Femur (tissue), 1 donor: ENCODE data around the gene EML1.

Source experiments
- DNase-seq: peaks from one replicate; pipeline ENCODE4 v3.0.0-alpha.2; 2017

EML1 gene

DNA sequence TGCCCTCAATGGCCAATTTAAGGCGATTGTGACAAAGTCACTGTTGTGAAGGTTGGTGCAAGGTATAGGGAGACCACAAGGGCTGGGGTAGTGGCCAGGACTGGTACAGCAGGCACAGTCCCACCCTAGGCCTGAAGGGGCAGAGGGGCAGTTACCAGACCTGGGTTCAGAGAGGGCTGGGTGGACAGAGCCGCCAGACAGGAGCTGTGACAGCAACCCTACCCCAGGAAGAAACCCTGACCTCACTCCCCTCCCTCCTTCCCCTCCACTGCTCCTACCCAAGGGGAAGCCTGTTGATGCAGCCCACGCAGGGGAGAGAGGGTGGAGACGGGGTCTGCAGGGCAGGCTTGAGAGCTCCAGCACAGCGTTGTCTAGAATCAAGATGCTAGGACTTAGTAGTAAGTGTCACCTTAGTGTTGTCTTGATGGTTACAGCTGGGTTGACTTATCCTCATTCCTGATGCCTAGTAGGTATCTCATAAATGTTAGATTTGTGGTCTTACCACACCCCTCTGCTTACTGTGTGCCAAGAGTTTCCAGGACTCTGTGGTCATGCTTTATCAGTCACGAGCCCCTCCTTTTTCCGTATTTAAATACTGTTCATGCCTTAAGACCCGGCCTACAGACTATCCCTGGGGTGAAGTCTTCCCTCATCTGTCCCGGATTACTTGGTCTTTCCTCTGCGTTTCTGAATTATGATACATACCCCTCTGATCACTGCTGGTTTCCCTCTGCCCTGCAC, 14.4 kb downstream of the EML1 start:
- DNase-seq, result no peak

DNA sequence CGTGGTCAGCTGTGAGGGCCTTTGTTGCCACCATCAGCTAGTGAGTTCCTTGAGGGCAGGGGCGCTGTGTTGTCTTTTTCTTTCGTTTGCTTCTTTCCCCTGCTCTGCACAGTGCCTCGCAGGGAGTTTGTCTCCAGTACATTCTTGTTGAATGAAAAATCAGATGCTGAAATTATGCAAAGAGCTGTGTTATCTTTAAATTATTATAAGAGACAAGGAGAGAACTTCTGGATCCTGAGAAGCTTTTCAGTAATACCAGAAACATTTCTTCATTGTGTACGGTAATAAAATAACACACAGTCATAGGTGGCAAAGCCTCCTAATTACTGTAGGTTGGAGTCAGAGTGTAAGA, 14.9 kb downstream of the EML1 start:
- DNase-seq, result no peak

DNA sequence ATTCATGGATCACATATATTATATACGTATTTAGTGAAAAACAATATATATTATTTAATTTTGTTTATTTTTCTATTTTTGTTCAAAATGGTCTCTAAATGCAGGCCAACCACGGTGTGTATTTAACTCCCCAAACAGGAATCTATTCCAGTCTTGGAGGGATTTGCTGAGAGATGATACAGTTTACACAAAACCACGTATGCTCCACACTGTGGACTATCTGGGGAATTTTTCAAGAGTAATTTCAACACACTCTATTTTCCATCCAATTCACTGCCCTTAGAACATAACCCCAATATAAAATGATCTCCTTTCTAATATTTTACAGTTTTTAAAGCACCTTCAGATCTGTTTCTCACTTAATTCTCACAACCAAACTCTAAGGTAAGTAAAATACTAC, 15.3 kb downstream of the EML1 start:
- no peak for DNase-seq

DNA sequence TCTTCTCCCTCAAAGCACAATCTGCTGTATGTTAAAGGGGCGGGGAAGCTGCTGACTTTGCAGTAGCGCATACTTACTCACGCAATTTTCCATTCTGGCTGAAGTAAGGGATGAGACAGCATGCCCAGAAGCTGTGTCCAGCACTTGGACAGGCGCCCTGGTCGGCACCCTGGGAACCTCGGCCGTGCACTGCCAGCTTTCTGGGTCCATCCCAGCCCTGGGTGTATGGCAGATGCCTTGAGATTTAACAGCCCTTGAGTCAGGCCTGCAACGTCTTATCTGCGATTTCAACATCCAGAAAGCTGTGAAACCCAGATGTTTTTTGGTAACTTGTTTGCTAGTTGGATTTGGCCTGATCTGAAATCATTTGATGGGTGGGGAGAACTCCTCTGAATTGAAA, 16.1 kb downstream of the EML1 start:
- peak; percentile 69 for DNase-seq

DNA sequence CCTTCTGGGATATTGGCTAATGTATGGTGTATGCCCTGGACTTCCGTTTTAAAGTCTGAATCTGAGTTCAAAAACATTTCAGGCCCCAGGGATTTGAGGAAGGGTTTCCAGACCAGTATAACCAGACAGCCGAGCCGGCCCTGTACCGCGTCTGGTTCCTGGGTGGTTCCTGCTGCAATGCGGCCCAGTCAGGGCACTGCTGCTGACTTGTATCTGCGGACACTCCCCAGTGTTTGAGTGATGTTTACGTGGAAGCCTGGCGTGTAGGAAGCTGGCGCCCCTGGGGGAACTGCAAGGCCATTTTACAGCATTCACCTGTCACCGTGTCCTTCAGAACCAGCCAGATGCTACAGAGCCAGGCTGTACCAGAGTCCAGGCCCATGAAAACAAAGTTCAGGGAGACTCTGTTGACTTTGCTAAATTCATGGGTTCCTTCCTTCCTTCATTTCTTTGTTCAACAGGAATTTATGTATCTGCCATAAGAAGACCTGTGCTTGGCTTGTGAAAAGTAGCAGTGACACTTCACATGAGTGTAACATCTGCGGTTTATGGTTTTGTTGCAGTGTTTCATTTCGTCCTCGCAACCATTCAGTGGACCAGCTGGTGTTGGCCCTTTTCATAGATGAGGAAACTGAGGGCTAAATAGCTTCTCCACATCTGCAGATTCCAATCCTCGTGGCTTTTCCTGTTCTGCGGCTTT, 16.8 kb downstream of the EML1 start:
- DNase-seq, result no peak

DNA sequence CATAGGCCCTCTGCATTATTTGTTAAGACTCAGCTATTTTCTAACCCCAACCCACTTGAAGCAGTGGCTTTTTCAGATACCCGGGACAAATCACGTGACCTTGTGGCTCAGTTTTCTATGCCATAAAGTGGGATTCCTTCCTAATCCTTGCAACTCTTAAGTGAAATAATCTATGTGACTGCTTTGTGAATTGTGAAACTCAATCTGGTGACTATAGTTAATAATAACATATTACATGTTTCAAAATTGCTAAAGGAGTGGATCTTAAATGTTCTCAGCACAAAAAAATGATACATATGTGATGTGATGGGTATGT, 17.3 kb downstream of the EML1 start:
- DNase-seq, result no peak

DNA sequence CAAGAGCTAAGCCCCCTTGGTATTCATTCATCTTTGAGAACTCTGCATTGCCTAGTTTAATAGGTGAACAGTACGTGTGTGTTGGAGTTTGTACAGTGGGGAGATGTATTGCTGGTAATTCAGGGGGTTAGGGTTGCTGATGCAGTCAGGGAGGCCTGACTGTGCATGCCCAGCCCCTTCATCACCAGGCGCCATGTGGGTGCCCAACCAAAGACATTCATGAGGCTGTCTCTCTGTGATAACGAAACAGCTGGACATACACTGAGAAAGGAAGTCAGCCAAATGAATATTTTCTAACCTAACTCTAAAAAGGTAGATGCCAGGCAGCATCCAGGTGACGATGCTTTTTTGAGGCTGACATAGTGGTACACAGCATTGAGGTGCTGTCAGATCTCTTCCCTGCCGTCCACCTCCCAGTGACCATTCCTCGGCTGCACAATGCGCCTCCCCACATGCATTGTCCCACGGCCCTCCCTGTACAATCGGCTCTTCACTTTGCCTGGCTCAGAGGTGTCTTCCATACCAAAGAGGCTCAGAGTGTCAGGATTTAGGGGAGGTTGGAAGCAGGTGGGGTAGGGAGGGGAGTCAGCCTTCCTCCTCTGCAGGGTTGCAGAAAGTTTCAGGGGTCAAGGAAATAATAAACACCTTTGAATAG, 19.0 kb downstream of the EML1 start:
- DNase-seq, result no peak

DNA sequence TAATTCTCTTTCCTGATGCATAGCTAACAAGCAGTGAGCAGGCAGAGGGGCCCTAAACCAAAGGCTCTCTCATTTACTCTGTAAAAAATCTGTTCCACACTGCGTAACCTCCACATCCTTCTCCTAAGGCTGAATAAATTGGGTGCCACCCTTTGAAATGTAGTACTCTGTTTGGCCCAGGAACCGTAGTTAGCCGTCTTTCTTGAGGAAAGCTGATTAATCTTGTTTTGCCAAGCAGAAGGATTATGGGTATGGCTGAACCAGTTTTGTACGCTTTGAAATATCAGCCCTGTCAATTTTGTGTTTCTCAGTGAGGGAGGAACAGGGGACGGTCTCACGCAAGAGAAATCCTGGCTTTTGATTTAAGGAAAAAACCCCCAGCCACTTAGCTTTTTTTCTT, 19.7 kb downstream of the EML1 start:
- DNase-seq, result no peak

DNA sequence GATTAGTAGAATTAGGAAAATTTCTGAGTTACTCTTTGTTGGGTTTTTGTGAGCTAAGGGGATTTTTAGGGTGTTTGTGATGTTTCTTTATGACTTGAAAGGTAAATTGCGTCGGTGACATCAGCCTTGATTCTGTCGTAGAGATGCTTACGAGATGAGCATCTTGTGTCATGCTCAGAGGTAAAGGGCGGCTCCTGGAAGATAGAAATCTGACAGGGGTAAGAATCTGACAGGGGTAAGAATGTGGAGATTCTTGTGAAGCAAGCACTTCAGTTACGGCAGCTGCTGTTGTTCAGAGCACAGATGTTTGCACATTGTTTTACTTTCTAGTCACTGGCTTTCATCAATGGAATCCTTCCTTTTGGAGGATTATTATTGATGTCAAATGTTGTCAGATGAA, 22.5 kb downstream of the EML1 start:
- DNase-seq, result no peak

DNA sequence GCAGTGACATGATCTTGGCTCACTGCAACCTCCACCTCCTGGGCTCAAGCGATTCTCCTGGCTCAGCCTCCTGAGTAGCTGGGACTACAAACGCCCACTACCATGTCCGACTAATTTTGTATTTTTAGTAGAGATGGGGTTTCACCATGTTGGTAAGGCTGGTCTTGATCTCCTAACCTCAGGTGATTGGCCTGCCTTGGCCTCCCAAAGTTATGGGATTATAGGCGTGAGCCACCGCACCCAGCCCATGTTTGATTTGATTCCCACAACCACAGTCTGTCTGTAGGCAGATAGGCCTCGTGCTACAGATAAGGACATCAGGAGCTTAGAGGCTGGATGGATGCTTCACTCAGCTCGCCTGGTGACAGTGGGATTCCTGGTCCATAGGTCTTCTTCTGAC, 23.0 kb downstream of the EML1 start:
- no peak for DNase-seq

DNA sequence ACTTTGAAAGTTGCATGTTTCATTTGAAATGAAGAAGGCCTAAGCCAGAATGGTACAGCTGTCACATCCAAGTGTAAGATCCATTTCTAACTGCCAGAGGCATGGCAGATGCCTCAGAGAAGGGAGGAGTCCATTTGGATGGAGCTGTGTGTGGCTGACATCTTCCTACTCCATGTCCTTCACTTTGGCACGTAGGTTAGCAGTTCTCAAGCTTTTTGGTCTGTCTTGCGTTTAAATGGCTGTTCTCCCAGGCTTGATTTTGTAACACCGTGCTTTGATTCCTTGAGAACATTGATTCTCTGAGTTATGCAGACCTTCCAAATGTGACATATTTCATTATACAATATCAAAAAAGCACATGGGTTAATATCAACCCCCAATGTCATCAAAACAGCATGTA, 23.4 kb downstream of the EML1 start:
- DNase-seq, result no peak

DNA sequence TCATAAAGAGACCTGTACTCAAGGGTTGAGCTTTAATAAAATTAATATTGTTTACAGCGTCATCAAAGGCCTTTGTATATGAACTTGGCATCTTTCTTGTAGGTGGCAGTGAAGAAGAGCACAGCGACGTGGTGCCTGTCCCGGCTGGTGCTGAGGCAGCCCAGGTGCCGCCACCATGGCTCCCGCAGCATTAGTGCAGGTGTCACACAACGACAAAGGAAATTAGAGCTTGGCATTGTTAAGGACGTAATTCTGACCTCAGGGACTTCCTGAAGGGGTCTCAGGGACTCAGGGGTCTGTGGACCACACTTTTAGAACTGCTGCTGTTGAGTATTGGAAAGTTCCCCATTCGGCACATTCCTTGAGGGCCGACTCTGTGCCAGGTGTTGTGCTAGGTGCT, 24.1 kb downstream of the EML1 start:
- DNase-seq, result no peak

DNA sequence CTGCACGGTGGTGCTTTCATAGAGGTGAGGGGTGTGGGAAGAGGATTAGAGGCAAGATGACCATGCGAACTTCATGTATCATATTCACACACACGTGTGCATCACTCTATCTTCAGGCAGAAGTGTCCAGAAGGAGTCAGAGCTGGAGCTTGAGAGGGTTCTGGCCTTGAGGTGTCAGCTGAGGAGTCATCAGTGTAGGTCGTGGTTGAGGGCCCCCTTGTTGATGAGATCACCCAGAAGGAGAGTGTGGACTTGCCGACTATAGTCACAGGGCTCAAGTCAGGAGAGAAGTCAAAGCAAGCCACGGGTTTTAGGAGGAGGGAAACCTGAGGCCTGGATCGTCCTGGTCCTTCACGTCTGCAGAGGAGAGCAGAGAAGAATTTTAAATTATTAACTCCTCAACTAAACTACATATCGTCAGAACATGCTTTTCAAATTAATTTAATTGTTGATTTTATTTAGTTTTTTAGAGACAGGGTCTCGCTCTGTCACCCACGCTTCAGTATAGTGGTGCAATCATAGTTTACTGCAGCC, 25.4 kb downstream of the EML1 start:
- DNase-seq, result no peak

DNA sequence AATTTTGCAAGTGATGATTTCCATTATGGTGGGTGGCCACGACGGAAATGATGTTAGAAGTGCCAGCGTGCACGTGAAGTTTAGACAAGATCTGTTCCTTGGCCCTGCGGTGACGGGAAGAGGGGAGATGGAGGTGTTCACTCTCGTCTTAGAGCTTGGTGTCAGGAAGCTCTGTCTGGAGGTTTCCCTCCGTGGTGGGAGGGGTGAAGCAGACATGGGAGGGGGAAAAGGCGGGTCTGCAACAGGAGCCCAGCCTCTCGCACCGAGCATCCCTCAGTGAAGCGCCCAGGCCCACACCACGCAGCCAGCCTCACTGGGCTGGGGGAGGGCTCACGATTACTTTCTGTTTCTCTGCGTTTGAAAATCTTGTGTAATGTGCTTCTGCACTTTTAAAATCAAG, 26.3 kb downstream of the EML1 start:
- DNase-seq, result peak; percentile 31

DNA sequence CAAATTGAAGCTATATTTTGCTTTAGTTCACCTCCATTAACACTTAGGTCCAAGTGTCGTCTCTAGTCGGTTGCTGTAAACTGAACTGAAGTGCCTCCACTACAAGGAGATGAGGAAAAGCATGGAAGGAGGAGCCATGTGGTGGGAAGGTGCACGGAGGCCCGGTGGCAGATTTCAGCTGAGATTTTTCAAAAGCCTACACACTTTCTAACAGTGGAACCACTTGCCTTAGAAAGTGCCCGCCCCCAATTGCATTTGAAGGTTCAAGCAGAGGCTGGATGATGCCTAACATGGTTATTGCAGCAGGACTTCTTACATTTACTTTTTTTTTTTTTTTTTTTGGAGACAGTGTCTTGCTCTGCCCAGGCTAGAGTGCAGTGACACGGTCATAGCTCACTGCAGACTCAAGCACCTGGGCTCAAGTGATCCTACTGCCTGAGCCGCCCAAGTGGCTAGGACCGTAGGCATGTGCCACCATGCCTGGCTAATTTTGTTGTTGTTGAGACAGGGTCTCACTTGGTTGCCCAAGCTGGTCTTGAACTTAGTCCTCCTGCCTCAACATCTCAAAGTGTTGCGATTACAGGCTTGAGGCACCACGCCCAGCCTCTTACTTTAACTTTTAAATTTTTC, 27.6 kb downstream of the EML1 start:
- DNase-seq, result no peak

DNA sequence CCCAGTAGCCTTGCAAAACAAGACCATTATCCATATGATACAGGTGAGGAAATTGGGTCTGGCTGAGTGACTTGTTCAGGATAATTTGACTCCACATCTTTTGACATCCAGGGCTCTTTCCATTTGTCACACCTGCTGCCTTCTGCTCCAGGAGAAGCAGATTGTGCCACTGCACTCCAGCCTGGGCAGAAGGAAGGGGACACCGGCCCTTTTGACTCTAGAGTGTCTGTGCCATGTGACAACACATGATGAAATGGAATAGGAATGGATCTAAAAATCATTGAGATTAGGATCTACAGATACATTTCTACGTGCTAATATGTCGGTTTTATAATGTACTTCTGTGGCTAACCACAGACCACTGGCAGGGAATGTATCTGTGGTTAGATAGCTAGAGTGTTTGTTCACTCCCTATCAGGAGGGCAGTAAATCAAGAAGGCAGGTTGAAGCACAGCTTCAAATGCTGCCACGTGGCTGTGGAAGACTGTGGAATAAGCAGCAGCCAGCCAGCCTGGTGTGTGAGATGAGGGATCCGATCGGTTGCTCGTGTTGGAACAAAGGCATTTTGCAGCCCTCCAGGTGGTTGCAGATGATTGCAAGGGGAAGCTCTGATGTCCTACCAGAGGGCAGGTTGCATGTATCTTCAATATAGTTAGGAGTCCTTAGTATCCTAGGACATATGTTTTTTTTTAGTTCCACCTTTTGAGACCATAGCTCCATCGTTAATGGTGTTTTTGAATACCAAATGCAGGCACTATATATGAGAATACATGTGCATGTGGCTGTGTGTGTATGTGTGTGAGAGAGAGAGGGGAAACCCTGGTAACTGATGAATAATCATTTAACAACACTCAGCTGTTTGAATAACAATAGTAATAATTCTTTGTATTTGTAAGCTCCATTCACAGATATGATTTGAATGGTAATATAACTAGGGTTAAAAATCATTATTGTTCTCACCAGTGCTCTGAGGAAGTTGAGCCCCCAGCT, 28.6 kb downstream of the EML1 start:
- no peak for DNase-seq

DNA sequence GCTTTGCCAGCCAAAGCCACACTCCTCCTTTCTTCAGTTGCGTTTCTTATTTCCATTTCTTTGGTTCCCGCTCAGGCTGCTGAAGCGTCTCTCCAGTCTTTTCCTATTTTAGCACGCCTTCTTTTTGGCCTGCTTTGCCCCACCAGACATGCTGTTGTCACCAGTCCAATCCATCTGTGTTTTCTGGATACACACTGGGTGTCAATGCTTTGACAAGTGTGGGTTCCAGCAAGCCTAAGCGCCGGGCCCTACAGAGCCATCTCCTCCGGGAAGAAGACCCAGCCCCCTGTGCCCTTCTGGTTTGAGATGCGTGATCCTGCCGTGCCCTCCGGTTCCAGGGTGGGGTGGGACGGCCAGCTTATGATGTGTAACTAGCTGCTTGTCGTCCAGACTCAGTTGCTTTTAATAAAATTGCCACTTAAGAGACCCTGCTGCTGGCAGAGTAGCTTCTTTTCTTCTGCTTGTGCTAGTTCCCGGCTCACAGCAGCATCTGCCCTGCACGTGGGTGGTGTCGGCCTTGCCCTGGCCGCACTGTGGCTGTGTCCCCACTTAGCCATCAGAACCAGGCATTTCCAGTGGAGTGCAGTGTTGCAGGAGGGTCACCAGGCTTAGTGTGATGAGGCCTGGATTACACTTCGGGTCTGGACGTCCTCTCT, 29.7 kb downstream of the EML1 start:
- peak; percentile 34 for DNase-seq

DNA sequence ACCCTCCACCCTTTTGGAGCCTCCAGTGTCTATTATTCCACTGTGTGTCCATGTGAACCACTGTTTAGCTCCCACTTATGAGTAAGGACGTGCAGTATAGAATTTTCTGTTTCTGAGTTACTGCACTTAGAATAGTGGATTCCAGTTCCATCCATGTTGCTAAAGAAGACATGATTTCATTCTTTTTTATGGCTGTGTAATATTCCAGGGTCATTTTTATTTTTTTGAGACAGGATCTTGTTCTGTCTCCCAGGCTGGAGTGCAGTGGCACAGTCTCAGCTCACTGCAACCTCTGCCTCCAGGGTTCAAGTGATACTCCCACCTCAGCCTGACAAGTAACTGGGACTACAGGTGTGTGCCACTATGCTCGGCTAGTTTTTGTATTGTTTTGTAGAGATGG, 31.6 kb downstream of the EML1 start:
- no peak for DNase-seq

DNA sequence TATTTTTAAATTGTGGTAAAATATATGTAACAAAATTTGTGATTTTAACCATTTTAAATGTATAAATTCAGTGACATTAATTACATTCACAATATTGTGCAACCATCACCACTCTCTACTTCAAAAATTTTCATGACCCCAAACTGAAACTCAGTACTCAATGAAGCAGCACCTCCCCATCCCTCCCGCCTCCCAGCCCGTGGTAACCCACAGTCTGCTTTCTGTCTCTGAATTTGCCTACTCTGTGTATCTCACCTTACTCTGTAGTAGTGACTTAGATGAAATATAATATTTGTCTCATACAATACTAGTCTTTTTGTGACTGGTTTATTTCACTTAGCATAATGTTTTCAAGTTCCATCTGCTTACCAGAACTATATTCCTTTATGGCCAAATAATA, 36.2 kb downstream of the EML1 start:
- no peak for DNase-seq

DNA sequence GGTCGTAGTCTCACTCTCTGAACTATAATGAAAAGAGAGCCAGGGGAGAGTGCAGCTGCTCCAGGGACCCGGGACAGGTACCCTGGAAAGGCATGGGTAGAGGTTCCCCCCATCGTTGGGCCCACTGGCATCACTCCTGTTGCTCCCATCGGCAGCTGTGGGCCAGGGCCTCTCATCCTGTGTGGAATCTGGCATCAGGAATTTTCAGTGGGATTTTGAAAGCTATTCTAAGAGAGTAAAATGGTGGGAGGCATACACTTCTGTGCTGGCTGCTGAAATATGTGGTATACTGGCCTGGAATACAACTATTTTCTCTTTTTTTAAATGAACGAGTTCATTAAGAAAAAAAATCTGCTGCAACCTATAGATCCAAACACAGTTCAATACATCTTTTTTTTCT, 38.1 kb downstream of the EML1 start:
- DNase-seq, result no peak

DNA sequence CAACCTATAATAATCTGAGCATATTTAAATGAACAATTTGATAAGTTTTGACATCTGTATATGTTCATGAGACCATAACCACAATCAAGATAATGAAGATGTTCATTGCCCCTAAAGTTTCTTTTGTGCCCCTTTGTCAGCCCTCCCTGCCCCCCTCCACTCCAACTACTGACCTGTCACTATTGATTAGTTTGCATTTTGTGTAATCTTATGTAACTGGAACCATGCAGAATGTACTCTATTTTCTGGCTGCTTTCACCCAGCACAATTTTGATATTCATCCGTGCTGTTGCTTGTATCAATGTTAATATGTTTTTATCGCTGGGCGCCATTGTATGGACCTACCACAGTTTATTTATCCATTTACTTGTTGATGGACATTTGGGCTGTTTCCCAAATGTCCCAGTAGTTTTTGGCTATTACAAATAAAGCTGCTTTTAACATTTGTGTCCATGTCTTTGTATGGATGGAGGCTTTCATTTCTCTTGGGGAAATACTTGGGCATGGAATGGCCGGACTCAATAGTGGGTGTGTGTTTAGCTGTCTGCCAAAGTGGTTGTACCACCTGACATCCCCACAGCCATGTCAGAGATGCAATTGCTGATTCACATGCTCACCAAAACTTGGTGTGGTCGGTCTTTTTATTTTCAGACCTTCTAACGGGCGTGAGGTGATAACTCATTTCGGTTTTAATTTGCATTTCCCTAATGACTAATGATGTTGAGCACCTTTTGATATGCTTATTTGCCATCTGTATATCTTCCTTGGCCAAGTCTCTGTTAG, 38.9 kb downstream of the EML1 start:
- no peak for DNase-seq
